T-helper 17 cell (primary cell): ENCODE data around the gene TAF3. TPM values are rescaled to one million over a fixed set of nuclear protein-coding genes. Genes with fewer than 3 reads are reported as not detected.
A peak's percentile ranks its signal among the peaks of the same experiment; 100 is the strongest.
"Not testable (repeated sequence)": the region's sequence is repeated elsewhere in the genome, so short reads cannot be mapped to it uniquely, and the experiment has no call there.

Source experiments
- ATAC-seq: fragments of 150-1000 bp; cut with Tn5 transposase; 2 replicates; pipeline ENCODE4 v1.10.0; 2021; ENCODE audit warnings: mild to moderate bottlenecking, moderate library complexity
- DNase-seq, 3 donors: peaks; one replicate each; pipeline versions ENCODE4 v3.0.0 to v3.0.0-alpha.2; 2020 to 2021
- H3K9me3 ChIP-seq: one replicate; pipeline ENCODE4 v1.7.0; 2013; ENCODE audit warnings: low read length, mild to moderate bottlenecking; ENCODE audit not compliant: control insufficient read depth, poor library complexity, severe bottlenecking
- H3K27ac Mint-ChIP-seq: one replicate; pipeline ENCODE4 v1.8.0; 2022; ENCODE audit warnings: mild to moderate bottlenecking, moderate library complexity, mixed read lengths
- H3K27me3 Mint-ChIP-seq: one replicate; pipeline ENCODE4 v1.8.0; 2022; ENCODE audit warnings: mixed read lengths
- H3K36me3 Mint-ChIP-seq: one replicate; pipeline ENCODE4 v1.8.0; 2022; ENCODE audit warnings: low read depth, mixed read lengths
- H3K4me1 Mint-ChIP-seq: one replicate; pipeline ENCODE4 v1.8.0; 2022; ENCODE audit warnings: mild to moderate bottlenecking, mixed read lengths
- H3K4me3 Mint-ChIP-seq: one replicate; pipeline ENCODE4 v1.8.0; 2022; ENCODE audit warnings: mild to moderate bottlenecking, moderate library complexity, mixed read lengths
- total RNA-seq, 4 donors: library from RNA in 2 of 4; stranded (reverse) in 2 of 4; gene quantifications; one replicate each; pipeline ENCODE4 v1.2.3 and lab custom pipeline; 2022 to 2026

The TAF3 gene
- total RNA-seq, 2 donors from 2014 or later, result 17.0 to 18.4 TPM

GRCh38 chr10:7794251-7795026 is 23.9 kb upstream of the TAF3 start:
- ATAC-seq, result no peak
- H3K27me3 Mint-ChIP-seq, result no peaks in the 10 kb centered on the region
- peak overlapping the region; percentile 32 for H3K27ac Mint-ChIP-seq
- DNase-seq, result no peak
- H3K9me3 ChIP-seq, result no peaks in the 10 kb centered on the region
- H3K36me3 Mint-ChIP-seq, result peaks cover 5% of the 10 kb centered on the region
- H3K4me3 Mint-ChIP-seq, result no peak overlapping the region
- H3K4me1 Mint-ChIP-seq, result peaks cover 42% of the 10 kb centered on the region

GRCh38 chr10:7795605-7796004 is 22.7 kb upstream of the TAF3 start:
- Mint-ChIP-seq H3K27ac (peak overlapping the region; percentile 32), H3K4me3 (no peak overlapping the region), H3K4me1 (peaks cover 34% of the 10 kb centered on the region), H3K27me3 (no peaks in the 10 kb centered on the region), H3K36me3 (peaks cover 4% of the 10 kb centered on the region)
- ATAC-seq (no peak), DNase-seq (no peak)
- no peaks in the 10 kb centered on the region for H3K9me3 ChIP-seq

GRCh38 chr10:7797582-7797981 is 20.7 kb upstream of the TAF3 start:
- H3K4me3 Mint-ChIP-seq, result no peak overlapping the region
- H3K36me3 Mint-ChIP-seq, result no peaks in the 10 kb centered on the region
- no peaks in the 10 kb centered on the region for H3K9me3 ChIP-seq
- H3K27ac Mint-ChIP-seq, result peak overlapping the region; percentile 34
- no peak for DNase-seq
- no peaks in the 10 kb centered on the region for H3K27me3 Mint-ChIP-seq
- H3K4me1 Mint-ChIP-seq, result peaks cover 26% of the 10 kb centered on the region
- no peak for ATAC-seq

GRCh38 chr10:7802606-7803005 is 15.7 kb upstream of the TAF3 start:
- peaks cover 5% of the 10 kb centered on the region for H3K36me3 Mint-ChIP-seq
- H3K4me1 Mint-ChIP-seq, result peaks cover 3% of the 10 kb centered on the region
- H3K27me3 Mint-ChIP-seq, result no peaks in the 10 kb centered on the region
- H3K9me3 ChIP-seq, result no peaks in the 10 kb centered on the region
- DNase-seq (no peak), ATAC-seq (no peak)
- no peak overlapping the region for H3K4me3 Mint-ChIP-seq
- no peak overlapping the region for H3K27ac Mint-ChIP-seq

- peaks cover 5% of the 10 kb centered on the region for H3K36me3 Mint-ChIP-seq
- peaks cover 3% of the 10 kb centered on the region for H3K4me1 Mint-ChIP-seq
- ATAC-seq (no peak), DNase-seq (no peak)
- peak overlapping the region; percentile 9 for H3K27ac Mint-ChIP-seq
- H3K4me3 Mint-ChIP-seq, result no peak overlapping the region
- H3K27me3 Mint-ChIP-seq, result no peaks in the 10 kb centered on the region
- no peaks in the 10 kb centered on the region for H3K9me3 ChIP-seq
These were observed 14.1 kb upstream of the TAF3 start for GRCh38 chr10:7804216-7804615.

- H3K27me3 Mint-ChIP-seq, result no peaks in the 10 kb centered on the region
- ATAC-seq (no peak), DNase-seq (no peak)
- H3K4me1 Mint-ChIP-seq, result peaks cover 5% of the 10 kb centered on the region
- peak overlapping the region; percentile 9 for H3K27ac Mint-ChIP-seq
- H3K4me3 Mint-ChIP-seq, result no peak overlapping the region
- peaks cover 5% of the 10 kb centered on the region for H3K36me3 Mint-ChIP-seq
- H3K9me3 ChIP-seq, result no peaks in the 10 kb centered on the region
These were observed 13.6 kb upstream of the TAF3 start for GRCh38 chr10:7804741-7805140.

- ATAC-seq, result no peak
These were observed 9.5 kb upstream of the TAF3 start for GRCh38 chr10:7808686-7809267.

GRCh38 chr10:7810443-7810842 is 7.9 kb upstream of the TAF3 start:
- no peaks in the 10 kb centered on the region for H3K9me3 ChIP-seq
- Mint-ChIP-seq H3K4me1 (peaks cover 5% of the 10 kb centered on the region), H3K27me3 (peaks cover 5% of the 10 kb centered on the region), H3K27ac (no peak overlapping the region), H3K4me3 (no peak overlapping the region), H3K36me3 (no peaks in the 10 kb centered on the region)
- ATAC-seq, result no peak
- DNase-seq, result no peak

More at GRCh38 chr10:7808686-7809267, 9.5 kb upstream of the TAF3 start:
- Mint-ChIP-seq H3K27ac (no peak overlapping the region), H3K4me1 (peaks cover 5% of the 10 kb centered on the region), H3K27me3 (no peaks in the 10 kb centered on the region), H3K4me3 (no peak overlapping the region), H3K36me3 (peaks cover 4% of the 10 kb centered on the region)
- no peak for DNase-seq
- no peaks in the 10 kb centered on the region for H3K9me3 ChIP-seq

GRCh38 chr10:7811000-7811399 is 7.3 kb upstream of the TAF3 start:
- no peak for DNase-seq
- Mint-ChIP-seq H3K27me3 (peaks cover 5% of the 10 kb centered on the region), H3K4me3 (no peak overlapping the region), H3K36me3 (no peaks in the 10 kb centered on the region), H3K4me1 (peaks cover 5% of the 10 kb centered on the region), H3K27ac (peak overlapping the region; percentile 67)
- no peaks in the 10 kb centered on the region for H3K9me3 ChIP-seq
- ATAC-seq, result no peak

GRCh38 chr10:7811743-7812142 is 6.6 kb upstream of the TAF3 start:
- not testable (repeated sequence) for H3K27me3 Mint-ChIP-seq, H3K4me3 Mint-ChIP-seq, H3K9me3 ChIP-seq, DNase-seq, H3K36me3 Mint-ChIP-seq, ATAC-seq, H3K4me1 Mint-ChIP-seq
- peak overlapping the region; percentile 67 for H3K27ac Mint-ChIP-seq

- Mint-ChIP-seq H3K4me3 (no peak overlapping the region), H3K4me1 (peaks cover 10% of the 10 kb centered on the region), H3K27me3 (peaks cover 5% of the 10 kb centered on the region), H3K36me3 (peaks cover 3% of the 10 kb centered on the region), H3K27ac (no peak overlapping the region)
- DNase-seq, result no peak
- no peaks in the 10 kb centered on the region for H3K9me3 ChIP-seq
- ATAC-seq, result no peak
These were observed 4.8 kb upstream of the TAF3 start for GRCh38 chr10:7813481-7813880.

- peak overlapping the region; percentile 95 for H3K27ac Mint-ChIP-seq
- DNase-seq (no peak), ATAC-seq (no peak)
- H3K4me1 Mint-ChIP-seq, result peaks cover 28% of the 10 kb centered on the region
- peaks cover 8% of the 10 kb centered on the region for H3K36me3 Mint-ChIP-seq
- peak overlapping the region; percentile 100 for H3K4me3 Mint-ChIP-seq
- no peaks in the 10 kb centered on the region for H3K9me3 ChIP-seq
- H3K27me3 Mint-ChIP-seq, result peaks cover 5% of the 10 kb centered on the region
These were observed 729 bp upstream of the TAF3 start for GRCh38 chr10:7817576-7817975.

GRCh38 chr10:7817984-7818294 is 366 bp upstream of the TAF3 start:
- H3K27me3 Mint-ChIP-seq, result peaks cover 5% of the 10 kb centered on the region
- peak overlapping the region; percentile 95 for H3K27ac Mint-ChIP-seq
- peak; percentile 38 for ATAC-seq

GRCh38 chr10:7819121-7819460 is 786 bp downstream of the TAF3 start:
- ATAC-seq, result peak; percentile 7

More at GRCh38 chr10:7817984-7818294, 366 bp upstream of the TAF3 start:
- Mint-ChIP-seq H3K36me3 (peaks cover 8% of the 10 kb centered on the region), H3K4me1 (peaks cover 28% of the 10 kb centered on the region), H3K4me3 (peak overlapping the region; percentile 100)
- H3K9me3 ChIP-seq, result no peaks in the 10 kb centered on the region
- no peak for DNase-seq

More at GRCh38 chr10:7819121-7819460, 786 bp downstream of the TAF3 start:
- peak overlapping the region; percentile 95 for H3K27ac Mint-ChIP-seq
- H3K36me3 Mint-ChIP-seq, result peaks cover 8% of the 10 kb centered on the region
- peaks cover 28% of the 10 kb centered on the region for H3K4me1 Mint-ChIP-seq
- H3K27me3 Mint-ChIP-seq, result peaks cover 5% of the 10 kb centered on the region
- H3K4me3 Mint-ChIP-seq, result peak overlapping the region; percentile 100
- no peak for DNase-seq
- no peaks in the 10 kb centered on the region for H3K9me3 ChIP-seq
